ENCODE measurements around the gene SAP30L.

Gene SAP30L

DNA sequence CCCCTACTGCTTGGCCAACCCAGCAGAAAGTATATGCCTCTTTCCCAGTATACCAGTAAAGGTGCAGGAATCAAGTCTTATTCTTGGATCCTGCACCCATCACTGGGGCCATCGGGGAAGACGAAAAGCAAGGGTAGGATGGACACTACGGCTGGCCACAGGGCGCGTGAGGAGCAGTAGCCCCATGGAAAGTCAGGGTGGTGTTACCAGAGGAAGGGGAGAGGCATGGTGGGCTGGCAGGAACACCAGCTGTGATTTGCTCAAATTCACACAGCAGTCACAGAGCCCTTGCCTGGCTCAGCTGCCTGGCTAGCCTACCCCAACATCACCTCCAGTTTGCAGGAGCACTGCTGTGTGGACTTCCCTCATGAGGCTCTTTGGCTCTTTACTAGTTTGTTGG, 34.5 kb upstream of the SAP30L start:
- H3K27ac ChIP-seq = no peak overlapping the region
- H3K9me3 ChIP-seq (ENCODE audit: low read depth, low read length) = no peaks in the 10 kb centered on the region
- DNase-seq (ENCODE audit: low read depth, low spot score) = no peak
- H3K4me3 ChIP-seq = no peak overlapping the region
- no peaks in the 10 kb centered on the region for H3K36me3 ChIP-seq (ENCODE audit: insufficient read depth, low read length)
- no peak overlapping the region for H3K9ac ChIP-seq (ENCODE audit: insufficient read length)
- no peak for TF ChIP-seq POLR2AphosphoS5 (IDR thresholded peaks at IDR 0.05; ENCODE audit: borderline replicate concordance, low read depth, low read length)
- TF ChIP-seq EZH2 (IDR thresholded peaks at IDR 0.05) = no peak
- no peak for TF ChIP-seq FOXP2 (optimal IDR thresholded peaks at IDR 0.05; ENCODE audit: control extremely low read depth, extremely low read length, insufficient read depth)

DNA sequence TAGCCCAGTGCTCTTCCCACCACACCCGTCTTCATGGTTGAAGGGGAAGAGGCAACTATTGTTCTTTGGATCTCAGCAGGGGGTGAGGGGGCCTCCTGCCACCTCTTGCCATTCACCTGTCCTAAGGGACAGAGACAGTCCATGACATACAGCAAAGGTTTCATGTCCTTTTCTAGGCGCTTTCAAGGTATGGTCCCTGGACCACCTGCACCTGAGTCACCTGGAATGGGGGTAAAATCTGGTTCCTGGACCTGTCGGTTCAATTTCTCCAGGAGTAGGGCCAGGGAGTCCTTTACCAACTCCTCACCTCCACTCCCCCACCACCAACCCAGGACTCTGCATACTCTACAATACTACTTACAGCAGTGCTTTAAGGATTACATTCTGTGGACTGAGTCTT, 33.5 kb upstream of the SAP30L start:
- DNase-seq (ENCODE audit: low read depth, low spot score) = no peak
- H3K36me3 ChIP-seq (ENCODE audit: insufficient read depth, low read length) = no peaks in the 10 kb centered on the region
- TF ChIP-seq EZH2 (IDR thresholded peaks at IDR 0.05) (no peak), FOXP2 (optimal IDR thresholded peaks at IDR 0.05; ENCODE audit: control extremely low read depth, extremely low read length, insufficient read depth) (no peak), POLR2AphosphoS5 (IDR thresholded peaks at IDR 0.05; ENCODE audit: borderline replicate concordance, low read depth, low read length) (no peak)

DNA sequence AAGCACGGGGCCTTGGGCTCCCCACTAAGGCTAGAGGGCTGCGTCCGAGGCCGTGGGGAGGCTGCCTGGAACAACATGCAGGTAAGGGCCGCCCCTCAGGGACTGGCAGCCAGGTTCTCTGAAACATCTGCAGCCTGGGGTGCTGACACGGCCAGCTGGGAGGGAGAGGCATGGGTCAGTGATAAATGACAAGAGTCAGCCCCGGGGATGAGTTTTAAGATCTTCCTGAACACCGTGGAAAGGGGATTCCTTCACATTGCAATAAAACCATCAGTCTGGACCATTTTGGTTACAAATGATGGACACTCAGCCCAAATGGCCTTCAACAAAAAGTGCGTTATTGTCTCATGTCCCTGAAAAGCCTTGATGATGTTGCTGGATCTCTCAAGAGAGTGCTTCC, 32.9 kb upstream of the SAP30L start:
- H3K9ac ChIP-seq (ENCODE audit: insufficient read length) = no peak overlapping the region
- H3K27ac ChIP-seq = no peak overlapping the region
- no peak for DNase-seq (ENCODE audit: low read depth, low spot score)
- no peaks in the 10 kb centered on the region for H3K9me3 ChIP-seq (ENCODE audit: low read depth, low read length)
- no peak overlapping the region for H3K4me3 ChIP-seq
- no peak for TF ChIP-seq EZH2 (IDR thresholded peaks at IDR 0.05)
- TF ChIP-seq FOXP2 (optimal IDR thresholded peaks at IDR 0.05; ENCODE audit: control extremely low read depth, extremely low read length, insufficient read depth) = no peak
- no peak for TF ChIP-seq POLR2AphosphoS5 (IDR thresholded peaks at IDR 0.05; ENCODE audit: borderline replicate concordance, low read depth, low read length)
- no peaks in the 10 kb centered on the region for H3K36me3 ChIP-seq (ENCODE audit: insufficient read depth, low read length)

More for the DNA sequence above, 33.5 kb upstream of the SAP30L start:
- Histone ChIP-seq H3K9me3 (ENCODE audit: low read depth, low read length) (no peaks in the 10 kb centered on the region), H3K4me3 (no peak overlapping the region), H3K27ac (no peak overlapping the region), H3K9ac (ENCODE audit: insufficient read length) (no peak overlapping the region)

DNA sequence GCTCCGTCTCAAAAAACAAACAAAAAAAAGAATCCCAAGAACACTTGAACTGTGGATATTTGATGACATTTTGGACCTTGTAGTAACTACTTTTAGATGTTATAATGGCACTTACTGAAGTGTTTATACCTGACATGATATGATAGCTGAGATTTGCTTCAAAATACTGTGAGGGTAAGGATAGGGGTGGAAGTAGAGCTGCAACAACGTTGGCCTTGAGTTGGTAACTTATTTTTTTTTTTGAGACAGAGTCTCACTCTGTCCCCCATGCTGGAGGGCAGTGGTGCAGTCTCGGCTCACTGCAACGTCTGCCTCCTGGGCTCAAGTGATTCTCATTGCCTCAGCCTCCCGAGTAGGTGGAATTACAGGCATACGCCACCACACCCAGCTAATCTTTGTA, 30.7 kb upstream of the SAP30L start:
- no peaks in the 10 kb centered on the region for H3K36me3 ChIP-seq (ENCODE audit: insufficient read depth, low read length)
- no peak overlapping the region for H3K27ac ChIP-seq
- H3K9me3 ChIP-seq (ENCODE audit: low read depth, low read length) = no peaks in the 10 kb centered on the region
- no peak overlapping the region for H3K4me3 ChIP-seq
- no peak overlapping the region for H3K9ac ChIP-seq (ENCODE audit: insufficient read length)
- TF ChIP-seq EZH2 (IDR thresholded peaks at IDR 0.05) = no peak
- no peak for TF ChIP-seq FOXP2 (optimal IDR thresholded peaks at IDR 0.05; ENCODE audit: control extremely low read depth, extremely low read length, insufficient read depth)
- no peak for TF ChIP-seq POLR2AphosphoS5 (IDR thresholded peaks at IDR 0.05; ENCODE audit: borderline replicate concordance, low read depth, low read length)
- DNase-seq (ENCODE audit: low read depth, low spot score) = no peak

DNA sequence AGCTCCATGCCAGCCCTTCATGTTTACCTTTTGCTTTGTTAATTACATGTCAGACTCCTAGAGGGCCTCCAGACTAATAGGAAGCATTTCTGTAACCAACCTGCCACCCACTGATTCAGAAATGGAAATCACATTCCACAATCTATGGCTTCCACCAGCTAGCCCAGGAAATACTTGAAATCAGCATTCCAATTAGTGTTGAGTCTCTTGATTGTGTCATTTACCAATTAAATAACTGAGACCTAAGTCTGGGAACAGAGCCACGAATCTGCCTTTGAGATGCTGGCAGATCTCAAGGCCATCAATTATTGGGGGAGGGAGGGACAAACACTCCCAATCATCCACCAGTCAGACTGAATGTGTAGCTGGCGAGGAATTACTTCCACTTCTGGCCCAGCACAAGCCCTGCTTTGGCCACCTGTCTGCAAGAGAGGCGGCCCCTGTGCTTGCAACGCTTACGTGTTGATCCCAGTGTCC, 27.4 kb upstream of the SAP30L start:
- Histone ChIP-seq H3K36me3 (ENCODE audit: insufficient read depth, low read length) (no peaks in the 10 kb centered on the region), H3K9ac (ENCODE audit: insufficient read length) (no peak overlapping the region), H3K27ac (no peak overlapping the region), H3K9me3 (ENCODE audit: low read depth, low read length) (no peaks in the 10 kb centered on the region), H3K4me3 (0 out of 2 replicates have a peak overlapping the region, but pooled peaks have one; percentile 6)
- peak; percentile 22 for DNase-seq (ENCODE audit: low read depth, low spot score)
- no peak for TF ChIP-seq FOXP2 (optimal IDR thresholded peaks at IDR 0.05; ENCODE audit: control extremely low read depth, extremely low read length, insufficient read depth)
- no peak for TF ChIP-seq EZH2 (IDR thresholded peaks at IDR 0.05)
- no peak for TF ChIP-seq POLR2AphosphoS5 (IDR thresholded peaks at IDR 0.05; ENCODE audit: borderline replicate concordance, low read depth, low read length)

DNA sequence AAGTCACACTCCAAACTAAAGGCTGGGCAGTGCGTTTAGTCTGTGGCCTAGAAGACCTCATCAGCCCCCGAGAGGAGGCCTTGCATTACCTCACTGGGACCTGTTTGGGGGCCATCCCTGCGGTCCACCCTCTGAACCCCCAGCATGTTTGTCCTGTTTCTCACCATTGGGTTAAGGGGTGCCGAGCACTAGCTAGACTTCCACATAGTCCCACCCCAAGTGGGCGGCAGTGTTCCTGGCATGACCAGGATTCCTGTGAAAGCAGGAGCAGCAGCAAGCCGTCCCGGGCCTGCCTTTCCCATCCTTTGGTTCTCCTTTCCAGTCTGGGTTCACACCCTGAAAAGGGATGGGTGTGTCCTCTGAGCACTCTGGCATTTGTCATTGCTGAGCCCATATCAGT, 26.6 kb upstream of the SAP30L start:
- Histone ChIP-seq H3K4me3 (no peak overlapping the region), H3K27ac (no peak overlapping the region), H3K36me3 (ENCODE audit: insufficient read depth, low read length) (no peaks in the 10 kb centered on the region), H3K9me3 (ENCODE audit: low read depth, low read length) (no peaks in the 10 kb centered on the region), H3K9ac (ENCODE audit: insufficient read length) (no peak overlapping the region)
- no peak for DNase-seq (ENCODE audit: low read depth, low spot score)
- no peak for TF ChIP-seq POLR2AphosphoS5 (IDR thresholded peaks at IDR 0.05; ENCODE audit: borderline replicate concordance, low read depth, low read length)
- no peak for TF ChIP-seq FOXP2 (optimal IDR thresholded peaks at IDR 0.05; ENCODE audit: control extremely low read depth, extremely low read length, insufficient read depth)
- TF ChIP-seq EZH2 (IDR thresholded peaks at IDR 0.05) = no peak

DNA sequence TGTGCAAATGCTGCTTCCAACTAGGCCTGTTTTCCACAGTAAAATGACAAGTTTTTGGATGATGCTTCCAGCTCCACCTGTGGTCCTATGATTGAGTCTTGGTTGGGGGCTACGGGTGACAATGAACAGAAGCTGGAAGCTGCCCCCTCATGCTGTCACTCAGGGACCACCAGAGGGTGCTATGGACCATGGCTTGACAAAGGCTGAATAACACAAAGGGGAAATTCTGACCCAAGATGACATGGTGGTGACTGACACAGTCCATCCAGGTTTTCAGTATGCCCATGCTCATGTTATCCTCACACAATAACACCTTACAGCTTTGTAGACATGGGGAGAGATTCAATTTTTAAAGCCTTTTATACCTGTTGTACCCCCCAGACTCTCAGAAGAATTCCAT, 23.9 kb upstream of the SAP30L start:
- Histone ChIP-seq H3K9me3 (ENCODE audit: low read depth, low read length) (no peaks in the 10 kb centered on the region), H3K4me3 (no peak overlapping the region), H3K27ac (no peak overlapping the region), H3K9ac (ENCODE audit: insufficient read length) (no peak overlapping the region), H3K36me3 (ENCODE audit: insufficient read depth, low read length) (no peaks in the 10 kb centered on the region)
- TF ChIP-seq EZH2 (IDR thresholded peaks at IDR 0.05) (no peak), FOXP2 (optimal IDR thresholded peaks at IDR 0.05; ENCODE audit: control extremely low read depth, extremely low read length, insufficient read depth) (no peak), POLR2AphosphoS5 (IDR thresholded peaks at IDR 0.05; ENCODE audit: borderline replicate concordance, low read depth, low read length) (no peak)
- no peak for DNase-seq (ENCODE audit: low read depth, low spot score)

DNA sequence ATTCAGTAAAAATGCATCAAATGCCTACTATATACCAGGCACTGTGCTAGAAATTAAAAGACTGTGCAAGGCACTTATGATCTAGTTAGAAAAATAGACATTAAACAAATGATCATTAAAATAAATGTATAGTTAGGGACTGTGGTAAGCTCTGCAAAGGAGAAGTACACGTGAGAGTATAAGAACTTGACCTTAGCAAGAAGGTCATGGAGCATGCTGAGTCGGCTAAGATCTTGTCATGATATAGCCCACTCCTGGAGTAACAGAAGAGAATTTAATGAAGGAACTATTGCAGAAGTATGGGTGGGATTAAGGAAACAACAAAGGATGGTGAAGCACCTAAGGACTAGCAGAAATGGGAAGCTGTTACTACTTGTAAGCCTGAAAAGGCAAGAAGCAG, 23.5 kb upstream of the SAP30L start:
- no peak for DNase-seq (ENCODE audit: low read depth, low spot score)
- H3K36me3 ChIP-seq (ENCODE audit: insufficient read depth, low read length) = no peaks in the 10 kb centered on the region
- H3K4me3 ChIP-seq = no peak overlapping the region
- TF ChIP-seq FOXP2 (optimal IDR thresholded peaks at IDR 0.05; ENCODE audit: control extremely low read depth, extremely low read length, insufficient read depth) = no peak
- TF ChIP-seq EZH2 (IDR thresholded peaks at IDR 0.05) = no peak
- TF ChIP-seq POLR2AphosphoS5 (IDR thresholded peaks at IDR 0.05; ENCODE audit: borderline replicate concordance, low read depth, low read length) = no peak
- H3K9ac ChIP-seq (ENCODE audit: insufficient read length) = no peak overlapping the region
- no peaks in the 10 kb centered on the region for H3K9me3 ChIP-seq (ENCODE audit: low read depth, low read length)
- no peak overlapping the region for H3K27ac ChIP-seq

DNA sequence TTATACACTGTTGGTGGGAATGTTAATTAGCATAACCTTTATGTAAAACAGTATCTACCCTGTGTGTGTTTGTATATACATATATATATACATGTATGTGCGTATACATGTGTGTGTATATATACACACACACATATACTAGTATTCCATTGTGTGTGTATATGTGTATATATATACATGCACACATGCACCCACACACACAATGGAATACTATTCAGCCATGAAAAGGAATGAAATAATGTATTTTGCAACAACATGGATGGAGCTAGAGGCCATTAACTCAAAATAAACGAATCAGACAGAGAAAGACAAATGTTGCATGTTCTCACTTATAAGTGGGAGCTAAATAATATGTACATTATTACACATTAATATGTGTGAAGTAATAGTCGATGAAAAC, 17.6 kb upstream of the SAP30L start:
- Histone ChIP-seq H3K27ac (no peak overlapping the region), H3K9me3 (ENCODE audit: low read depth, low read length) (no peaks in the 10 kb centered on the region), H3K4me3 (no peak overlapping the region), H3K9ac (ENCODE audit: insufficient read length) (no peak overlapping the region), H3K36me3 (ENCODE audit: insufficient read depth, low read length) (no peaks in the 10 kb centered on the region)
- no peak for TF ChIP-seq EZH2 (IDR thresholded peaks at IDR 0.05)
- TF ChIP-seq FOXP2 (optimal IDR thresholded peaks at IDR 0.05; ENCODE audit: control extremely low read depth, extremely low read length, insufficient read depth) = no peak
- no peak for TF ChIP-seq POLR2AphosphoS5 (IDR thresholded peaks at IDR 0.05; ENCODE audit: borderline replicate concordance, low read depth, low read length)
- DNase-seq (ENCODE audit: low read depth, low spot score) = no peak

Measured in SK-N-MC (cell line).